Measurements from ENCODE around the gene LSAMP.

DNA sequence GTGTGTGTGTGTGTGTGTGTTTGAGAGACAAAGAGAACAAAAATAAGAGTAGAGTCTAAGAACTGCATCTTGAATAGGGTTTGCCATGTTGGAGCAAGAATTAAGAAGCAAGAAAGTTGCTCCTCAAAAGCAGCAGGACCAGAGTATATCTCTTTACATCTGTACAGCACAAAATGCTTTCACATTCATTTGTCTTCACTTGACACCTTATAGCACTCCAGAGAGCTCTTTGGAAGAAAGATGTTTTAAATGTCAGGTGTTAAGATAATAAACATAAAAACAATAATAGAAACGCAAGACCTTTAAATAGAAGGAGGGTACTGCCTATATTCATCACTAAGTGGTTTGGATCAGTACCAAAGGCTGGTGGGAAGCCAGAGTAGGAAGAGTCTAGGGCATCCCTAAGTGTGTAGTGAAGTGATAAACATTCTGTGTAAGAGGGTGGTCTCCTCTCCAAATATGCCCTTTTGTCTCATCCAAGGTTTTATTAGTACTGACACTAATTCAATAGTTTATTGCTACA, 19.1 kb upstream of the LSAMP start:
- TF ChIP-seq CTCF (IDR thresholded peaks at IDR 0.05) (no peak), POLR2AphosphoS5 (IDR thresholded peaks at IDR 0.05; ENCODE audit: low read depth, low read length) (no peak), TCF7L2 (IDR thresholded peaks at IDR 0.05; ENCODE audit: low read depth, low read length) (no peak), SIN3A (IDR thresholded peaks at IDR 0.05; ENCODE audit: borderline replicate concordance, insufficient read depth, low read depth, low read length) (no peak)
- TF ChIP-seq, protein P1, sequence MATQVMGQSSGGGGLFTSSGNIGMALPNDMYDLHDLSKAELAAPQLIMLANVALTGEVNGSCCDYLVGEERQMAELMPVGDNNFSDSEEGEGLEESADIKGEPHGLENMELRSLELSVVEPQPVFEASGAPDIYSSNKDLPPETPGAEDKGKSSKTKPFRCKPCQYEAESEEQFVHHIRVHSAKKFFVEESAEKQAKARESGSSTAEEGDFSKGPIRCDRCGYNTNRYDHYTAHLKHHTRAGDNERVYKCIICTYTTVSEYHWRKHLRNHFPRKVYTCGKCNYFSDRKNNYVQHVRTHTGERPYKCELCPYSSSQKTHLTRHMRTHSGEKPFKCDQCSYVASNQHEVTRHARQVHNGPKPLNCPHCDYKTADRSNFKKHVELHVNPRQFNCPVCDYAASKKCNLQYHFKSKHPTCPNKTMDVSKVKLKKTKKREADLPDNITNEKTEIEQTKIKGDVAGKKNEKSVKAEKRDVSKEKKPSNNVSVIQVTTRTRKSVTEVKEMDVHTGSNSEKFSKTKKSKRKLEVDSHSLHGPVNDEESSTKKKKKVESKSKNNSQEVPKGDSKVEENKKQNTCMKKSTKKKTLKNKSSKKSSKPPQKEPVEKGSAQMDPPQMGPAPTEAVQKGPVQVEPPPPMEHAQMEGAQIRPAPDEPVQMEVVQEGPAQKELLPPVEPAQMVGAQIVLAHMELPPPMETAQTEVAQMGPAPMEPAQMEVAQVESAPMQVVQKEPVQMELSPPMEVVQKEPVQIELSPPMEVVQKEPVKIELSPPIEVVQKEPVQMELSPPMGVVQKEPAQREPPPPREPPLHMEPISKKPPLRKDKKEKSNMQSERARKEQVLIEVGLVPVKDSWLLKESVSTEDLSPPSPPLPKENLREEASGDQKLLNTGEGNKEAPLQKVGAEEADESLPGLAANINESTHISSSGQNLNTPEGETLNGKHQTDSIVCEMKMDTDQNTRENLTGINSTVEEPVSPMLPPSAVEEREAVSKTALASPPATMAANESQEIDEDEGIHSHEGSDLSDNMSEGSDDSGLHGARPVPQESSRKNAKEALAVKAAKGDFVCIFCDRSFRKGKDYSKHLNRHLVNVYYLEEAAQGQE (IDR thresholded peaks at IDR 0.05; ENCODE audit: insufficient read depth in 1 of 2, low read depth in 2 of 2, low read length in 1 of 2), result no peak
